A549 (cell line): Measurements from ENCODE around the gene GBP1.
"Not testable (repeated sequence)": the region's sequence is repeated elsewhere in the genome, so short reads cannot be mapped to it uniquely, and the experiment has no call there.

ENCODE experiments used
- CBX2 ChIP-seq: fragments of 200-600 bp; sonication (generic); IDR thresholded peaks from 2 replicates; pipeline ENCODE4 v1.6.1; 2016; ENCODE audit warnings: low read depth, mild to moderate bottlenecking, borderline replicate concordance
- EP300 ChIP-seq, 2 experiments: fragments of >200 bp; sonication (Bioruptor Twin); formaldehyde crosslinking; IDR thresholded peaks; 2 replicates in 1 of 2; 3 replicates in 1 of 2; pipeline ENCODE4 v1.6.1; 2016 to 2017
- RAD21 ChIP-seq, 2 experiments: fragments of >200 bp in 1 of 2; sonication (Bioruptor Twin) in 1 of 2; formaldehyde crosslinking in 1 of 2; IDR thresholded peaks in 1 of 2; conservative IDR thresholded peaks in 1 of 2; 2 replicates in 1 of 2; 3 replicates in 1 of 2; pipeline ENCODE4 v1.6.1; 2012 to 2018; ENCODE audit warnings: inconsistent platforms in 1 of 2
- ZNF302 ChIP-seq: fragments of 250-450 bp; sonication (Bioruptor Pico); IDR thresholded peaks from 2 replicates; pipeline ENCODE4 v1.9.0; 2021; ENCODE audit warnings: inconsistent platforms, mild to moderate bottlenecking, moderate library complexity
- TF ChIP-seq, protein P1 (sequence below): fragments of 200-600 bp; sonication (generic); IDR thresholded peaks from 2 replicates; pipeline ENCODE4 v1.6.1; 2016; ENCODE audit warnings: antibody characterized with exemption, mild to moderate bottlenecking, moderate library complexity
- TF ChIP-seq, protein P2 (sequence below): fragments of >200 bp; sonication (Bioruptor Twin); formaldehyde crosslinking; IDR thresholded peaks from 3 replicates; pipeline ENCODE4 v1.5.1; 2016

DNA sequence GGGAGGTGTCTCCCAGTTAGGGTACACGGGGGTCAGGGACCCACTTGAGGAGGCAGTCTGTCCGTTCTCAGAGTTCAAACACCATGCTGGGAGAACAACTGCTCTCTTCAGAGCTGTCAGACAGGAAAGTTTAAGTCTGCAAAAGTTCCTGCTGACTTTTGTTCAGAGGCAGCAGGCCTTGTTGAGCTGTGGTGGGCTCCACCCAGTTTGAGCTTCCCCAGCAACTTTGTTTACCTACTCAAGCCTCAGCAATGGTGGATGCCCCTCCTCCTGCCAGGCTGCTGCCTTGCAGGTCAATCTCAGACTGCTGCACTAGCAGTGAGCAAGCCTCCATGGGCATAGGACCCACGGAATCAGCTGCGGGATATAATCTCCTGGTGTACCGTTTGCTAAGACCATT lies 31.0 kb downstream of the GBP1 start:
- TF ChIP-seq, protein P1, sequence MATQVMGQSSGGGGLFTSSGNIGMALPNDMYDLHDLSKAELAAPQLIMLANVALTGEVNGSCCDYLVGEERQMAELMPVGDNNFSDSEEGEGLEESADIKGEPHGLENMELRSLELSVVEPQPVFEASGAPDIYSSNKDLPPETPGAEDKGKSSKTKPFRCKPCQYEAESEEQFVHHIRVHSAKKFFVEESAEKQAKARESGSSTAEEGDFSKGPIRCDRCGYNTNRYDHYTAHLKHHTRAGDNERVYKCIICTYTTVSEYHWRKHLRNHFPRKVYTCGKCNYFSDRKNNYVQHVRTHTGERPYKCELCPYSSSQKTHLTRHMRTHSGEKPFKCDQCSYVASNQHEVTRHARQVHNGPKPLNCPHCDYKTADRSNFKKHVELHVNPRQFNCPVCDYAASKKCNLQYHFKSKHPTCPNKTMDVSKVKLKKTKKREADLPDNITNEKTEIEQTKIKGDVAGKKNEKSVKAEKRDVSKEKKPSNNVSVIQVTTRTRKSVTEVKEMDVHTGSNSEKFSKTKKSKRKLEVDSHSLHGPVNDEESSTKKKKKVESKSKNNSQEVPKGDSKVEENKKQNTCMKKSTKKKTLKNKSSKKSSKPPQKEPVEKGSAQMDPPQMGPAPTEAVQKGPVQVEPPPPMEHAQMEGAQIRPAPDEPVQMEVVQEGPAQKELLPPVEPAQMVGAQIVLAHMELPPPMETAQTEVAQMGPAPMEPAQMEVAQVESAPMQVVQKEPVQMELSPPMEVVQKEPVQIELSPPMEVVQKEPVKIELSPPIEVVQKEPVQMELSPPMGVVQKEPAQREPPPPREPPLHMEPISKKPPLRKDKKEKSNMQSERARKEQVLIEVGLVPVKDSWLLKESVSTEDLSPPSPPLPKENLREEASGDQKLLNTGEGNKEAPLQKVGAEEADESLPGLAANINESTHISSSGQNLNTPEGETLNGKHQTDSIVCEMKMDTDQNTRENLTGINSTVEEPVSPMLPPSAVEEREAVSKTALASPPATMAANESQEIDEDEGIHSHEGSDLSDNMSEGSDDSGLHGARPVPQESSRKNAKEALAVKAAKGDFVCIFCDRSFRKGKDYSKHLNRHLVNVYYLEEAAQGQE = not testable (repeated sequence)
- TF ChIP-seq, protein P2, sequence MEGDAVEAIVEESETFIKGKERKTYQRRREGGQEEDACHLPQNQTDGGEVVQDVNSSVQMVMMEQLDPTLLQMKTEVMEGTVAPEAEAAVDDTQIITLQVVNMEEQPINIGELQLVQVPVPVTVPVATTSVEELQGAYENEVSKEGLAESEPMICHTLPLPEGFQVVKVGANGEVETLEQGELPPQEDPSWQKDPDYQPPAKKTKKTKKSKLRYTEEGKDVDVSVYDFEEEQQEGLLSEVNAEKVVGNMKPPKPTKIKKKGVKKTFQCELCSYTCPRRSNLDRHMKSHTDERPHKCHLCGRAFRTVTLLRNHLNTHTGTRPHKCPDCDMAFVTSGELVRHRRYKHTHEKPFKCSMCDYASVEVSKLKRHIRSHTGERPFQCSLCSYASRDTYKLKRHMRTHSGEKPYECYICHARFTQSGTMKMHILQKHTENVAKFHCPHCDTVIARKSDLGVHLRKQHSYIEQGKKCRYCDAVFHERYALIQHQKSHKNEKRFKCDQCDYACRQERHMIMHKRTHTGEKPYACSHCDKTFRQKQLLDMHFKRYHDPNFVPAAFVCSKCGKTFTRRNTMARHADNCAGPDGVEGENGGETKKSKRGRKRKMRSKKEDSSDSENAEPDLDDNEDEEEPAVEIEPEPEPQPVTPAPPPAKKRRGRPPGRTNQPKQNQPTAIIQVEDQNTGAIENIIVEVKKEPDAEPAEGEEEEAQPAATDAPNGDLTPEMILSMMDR = not testable (repeated sequence)
- TF ChIP-seq RAD21 (conservative IDR thresholded peaks at IDR 0.05 in 1 of 2, IDR thresholded peaks at IDR 0.05 in 1 of 2); EP300 (IDR thresholded peaks at IDR 0.05); CBX2; ZNF302 (CRISPR knock-in tag): not testable (repeated sequence)
